SJSA1 (cell line): ENCODE data around the gene RBM39. TPM values are rescaled to one million over a fixed set of nuclear protein-coding genes. Genes with fewer than 3 reads are reported as not detected.
A peak's percentile ranks its signal among the peaks of the same experiment; 100 is the strongest.
"Not testable (repeated sequence)": the region's sequence is repeated elsewhere in the genome, so short reads cannot be mapped to it uniquely, and the experiment has no call there.

Experiments
- DNase-seq, 2 experiments: peaks; one replicate each; pipeline ENCODE4 v3.0.0-alpha.2; 2015 to 2020; ENCODE audit warnings: low spot score in 2 of 2, low read depth in 1 of 2
- H3K27ac ChIP-seq: fragments of 250-450 bp; sonication (Bioruptor Pico); 2 replicates; pipeline ENCODE4 v1.5.1; 2020; ENCODE audit warnings: mild to moderate bottlenecking, moderate library complexity
- H3K27me3 ChIP-seq: fragments of 250-450 bp; sonication (Bioruptor Pico); replicated peaks from 2 replicates; pipeline ENCODE4 v1.5.1; 2020; ENCODE audit warnings: mild to moderate bottlenecking, moderate library complexity
- H3K36me3 ChIP-seq: fragments of 250-450 bp; sonication (Bioruptor Pico); 2 replicates; pipeline ENCODE4 v1.5.1; 2020; ENCODE audit warnings: mild to moderate bottlenecking
- H3K4me1 ChIP-seq: fragments of 250-450 bp; sonication (Bioruptor Pico); replicated peaks from 2 replicates; pipeline ENCODE4 v1.6.1; 2021; ENCODE audit warnings: mild to moderate bottlenecking
- H3K4me3 ChIP-seq: fragments of 250-450 bp; sonication (Bioruptor Pico); 2 replicates; pipeline ENCODE4 v1.5.1; 2020; ENCODE audit warnings: mild to moderate bottlenecking
- H3K9me3 ChIP-seq: fragments of 250-450 bp; sonication (Bioruptor Pico); replicated peaks from 2 replicates; pipeline ENCODE4 v1.5.1; 2020; ENCODE audit warnings: mild to moderate bottlenecking
- total RNA-seq: library from RNA; depleted of rRNA; stranded (reverse); fragments of >200 nt; shearing (Covaris generic); gene quantifications from 2 replicates; pipeline ENCODE4 v1.2.3, GENCODE V29; 2014

RBM39 gene
- total RNA-seq, 1 experiment from 2014 or later, result 277 TPM

- Histone ChIP-seq H3K4me1 (no peaks in the 10 kb centered on the region), H3K27me3 (no peaks in the 10 kb centered on the region), H3K27ac (no peak overlapping the region), H3K36me3 (peaks cover 98% of the 10 kb centered on the region), H3K9me3 (no peaks in the 10 kb centered on the region), H3K4me3 (no peak overlapping the region)
- no peak for DNase-seq
Observed at GRCh38 chr20:35715652-35716051, 26.4 kb downstream of the RBM39 start.

- H3K4me3 ChIP-seq, result no peak overlapping the region
- no peaks in the 10 kb centered on the region for H3K27me3 ChIP-seq
- no peak overlapping the region for H3K27ac ChIP-seq
- no peaks in the 10 kb centered on the region for H3K4me1 ChIP-seq
- peaks cover 98% of the 10 kb centered on the region for H3K36me3 ChIP-seq
- H3K9me3 ChIP-seq, result no peaks in the 10 kb centered on the region
- no peak for DNase-seq
Observed at GRCh38 chr20:35714127-35714526, 27.9 kb downstream of the RBM39 start.

- not testable (repeated sequence) for DNase-seq, H3K4me3 ChIP-seq, H3K27ac ChIP-seq, H3K4me1 ChIP-seq, H3K9me3 ChIP-seq, H3K27me3 ChIP-seq
- peaks cover 98% of the 10 kb centered on the region for H3K36me3 ChIP-seq
Observed at GRCh38 chr20:35713120-35713519, 28.9 kb downstream of the RBM39 start.

- peaks cover 98% of the 10 kb centered on the region for H3K36me3 ChIP-seq
- no peak overlapping the region for H3K4me3 ChIP-seq
Observed at GRCh38 chr20:35711588-35712209, 30.4 kb downstream of the RBM39 start.

GRCh38 chr20:35710884-35711587 is 31.0 kb downstream of the RBM39 start:
- Histone ChIP-seq H3K36me3 (peaks cover 98% of the 10 kb centered on the region), H3K9me3 (no peaks in the 10 kb centered on the region), H3K27me3 (no peaks in the 10 kb centered on the region), H3K4me3 (no peak overlapping the region), H3K4me1 (no peaks in the 10 kb centered on the region), H3K27ac (no peak overlapping the region)
- no peak for DNase-seq

More at GRCh38 chr20:35711588-35712209, 30.4 kb downstream of the RBM39 start:
- DNase-seq, result no peak
- no peaks in the 10 kb centered on the region for H3K9me3 ChIP-seq
- no peak overlapping the region for H3K27ac ChIP-seq
- no peaks in the 10 kb centered on the region for H3K4me1 ChIP-seq
- no peaks in the 10 kb centered on the region for H3K27me3 ChIP-seq

- Histone ChIP-seq H3K4me1 (no peaks in the 10 kb centered on the region), H3K9me3 (no peaks in the 10 kb centered on the region), H3K27me3 (no peaks in the 10 kb centered on the region), H3K27ac (no peak overlapping the region), H3K4me3 (no peak overlapping the region), H3K36me3 (peaks cover 98% of the 10 kb centered on the region)
- DNase-seq, result no peak
Observed at GRCh38 chr20:35710039-35710438, 32.0 kb downstream of the RBM39 start.

GRCh38 chr20:35709259-35709658 is 32.8 kb downstream of the RBM39 start:
- DNase-seq, result no peak
- H3K27me3 ChIP-seq, result no peaks in the 10 kb centered on the region
- H3K9me3 ChIP-seq, result no peaks in the 10 kb centered on the region
- peaks cover 98% of the 10 kb centered on the region for H3K36me3 ChIP-seq
- no peaks in the 10 kb centered on the region for H3K4me1 ChIP-seq
- no peak overlapping the region for H3K27ac ChIP-seq
- no peak overlapping the region for H3K4me3 ChIP-seq

GRCh38 chr20:35708502-35708901 is 33.6 kb downstream of the RBM39 start:
- H3K4me3 ChIP-seq, result no peak overlapping the region
- no peaks in the 10 kb centered on the region for H3K27me3 ChIP-seq
- no peak overlapping the region for H3K27ac ChIP-seq
- no peaks in the 10 kb centered on the region for H3K9me3 ChIP-seq
- DNase-seq, result no peak
- no peaks in the 10 kb centered on the region for H3K4me1 ChIP-seq
- H3K36me3 ChIP-seq, result peaks cover 98% of the 10 kb centered on the region

- not testable (repeated sequence) for H3K4me3 ChIP-seq, DNase-seq, H3K27me3 ChIP-seq, H3K9me3 ChIP-seq, H3K27ac ChIP-seq, H3K4me1 ChIP-seq
- H3K36me3 ChIP-seq, result peaks cover 100% of the 10 kb centered on the region
Observed at GRCh38 chr20:35706591-35707529, 35.2 kb downstream of the RBM39 start.

GRCh38 chr20:35705894-35706293 is 36.2 kb downstream of the RBM39 start:
- not testable (repeated sequence) for H3K4me1 ChIP-seq, H3K9me3 ChIP-seq, H3K27ac ChIP-seq, H3K27me3 ChIP-seq, H3K4me3 ChIP-seq
- peak in 1 of 2 experiments; percentile 11 for DNase-seq
- peaks cover 100% of the 10 kb centered on the region for H3K36me3 ChIP-seq

- Histone ChIP-seq H3K4me3 (no peak overlapping the region), H3K9me3 (no peaks in the 10 kb centered on the region), H3K27ac (no peak overlapping the region), H3K36me3 (peaks cover 95% of the 10 kb centered on the region), H3K27me3 (no peaks in the 10 kb centered on the region), H3K4me1 (peaks cover 10% of the 10 kb centered on the region)
- no peak for DNase-seq
Observed at GRCh38 chr20:35704514-35705261, 37.4 kb downstream of the RBM39 start.

- H3K9me3 ChIP-seq, result no peaks in the 10 kb centered on the region
- no peaks in the 10 kb centered on the region for H3K27me3 ChIP-seq
- H3K27ac ChIP-seq, result no peak overlapping the region
- H3K4me1 ChIP-seq, result peaks cover 15% of the 10 kb centered on the region
- DNase-seq, result peak in 1 of 2 experiments; percentile 8
- H3K36me3 ChIP-seq, result peaks cover 86% of the 10 kb centered on the region
- H3K4me3 ChIP-seq, result no peak overlapping the region
Observed at GRCh38 chr20:35702824-35703695, 39.0 kb downstream of the RBM39 start.
